Mucosa of rectum (tissue), 2 donors: Measurements from ENCODE around the gene PIGW.

Experiments used
- H3K27ac ChIP-seq, 2 donors: one replicate each; pipeline ENCODE4 v1.7.0; 2013; ENCODE audit warnings: inconsistent platforms in 2 of 2, low read depth in 2 of 2, low read length in 2 of 2
- H3K27me3 ChIP-seq, 2 donors: one replicate each; pipeline ENCODE4 v1.7.0; 2013; ENCODE audit warnings: low read length in 2 of 2; ENCODE audit not compliant: control insufficient read depth in 2 of 2, insufficient read depth in 2 of 2
- H3K36me3 ChIP-seq, 2 donors: one replicate each; pipeline ENCODE4 v1.7.0; 2013; ENCODE audit warnings: low read length in 2 of 2; ENCODE audit not compliant: control insufficient read depth in 2 of 2, insufficient read depth in 2 of 2
- H3K4me1 ChIP-seq, 2 donors: one replicate each; pipeline ENCODE4 v1.7.0; 2013; ENCODE audit warnings: low read length in 2 of 2, mild to moderate bottlenecking in 1 of 2; ENCODE audit not compliant: control insufficient read depth in 2 of 2, insufficient read depth in 2 of 2
- H3K4me3 ChIP-seq, 2 donors: one replicate each; pipeline ENCODE4 v1.7.0; 2013; ENCODE audit warnings: low read length in 2 of 2
- H3K9ac ChIP-seq, 2 donors: one replicate each; pipeline ENCODE4 v1.7.0; 2013; ENCODE audit warnings: low read length in 2 of 2, low read depth in 1 of 2, mild to moderate bottlenecking in 1 of 2
- H3K9me3 ChIP-seq, 2 donors: one replicate each; pipeline ENCODE4 v1.7.0; 2013; ENCODE audit warnings: low read length in 2 of 2; ENCODE audit not compliant: control insufficient read depth in 2 of 2
- donor health status: healthy.
- donor health status: Normal muscosa, but diverticular disease.

Gene PIGW

DNA sequence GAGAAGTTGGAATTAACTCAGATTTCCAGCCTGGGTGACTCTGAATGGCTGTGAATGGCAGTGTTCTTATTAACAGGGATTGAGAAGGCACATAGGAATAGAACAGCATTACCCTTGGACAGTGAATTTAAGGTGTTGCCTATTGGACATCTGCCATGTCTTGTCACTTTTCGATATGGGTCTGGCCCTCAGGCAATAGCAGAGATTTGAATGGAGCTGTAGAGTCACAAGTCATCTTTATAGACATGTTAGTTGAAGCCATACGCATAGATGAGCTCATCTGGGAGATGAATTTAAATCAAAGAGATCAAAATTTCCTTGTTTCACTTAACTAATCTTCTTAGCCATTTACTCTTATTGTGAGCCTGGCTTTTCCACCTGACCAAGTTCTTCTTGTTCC lies 42.0 kb downstream of the PIGW start:
- H3K36me3 ChIP-seq, result peaks cover 53 to 55% of the 10 kb centered on the region in 2 donors

DNA sequence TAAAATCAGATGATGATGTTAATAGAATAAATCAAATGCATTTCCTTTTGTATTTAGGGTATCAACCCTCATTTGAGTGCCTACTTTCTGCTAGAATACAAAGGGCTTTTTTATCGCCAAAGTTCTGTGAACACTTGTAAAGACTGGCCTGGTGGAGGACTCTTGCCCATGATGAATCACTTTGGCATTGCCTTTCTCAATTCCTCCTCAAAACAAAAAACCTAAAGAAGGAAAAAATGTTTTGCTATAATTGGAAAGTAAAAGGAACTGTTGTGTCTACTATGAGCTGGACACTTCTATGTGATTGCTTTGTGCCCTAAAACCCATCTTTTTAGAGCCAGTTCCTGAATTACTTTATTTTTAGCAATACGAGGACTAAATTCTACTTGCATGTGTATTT lies 43.9 kb downstream of the PIGW start:
- no peak overlapping the region for H3K9ac ChIP-seq
- no peak overlapping the region for H3K27ac ChIP-seq
- no peak overlapping the region for H3K4me3 ChIP-seq
- H3K9me3 ChIP-seq, result no peaks in the 10 kb centered on the region
- H3K36me3 ChIP-seq, result peaks cover 53 to 56% of the 10 kb centered on the region in 2 donors
- H3K4me1 ChIP-seq, result no peaks in the 10 kb centered on the region
- no peaks in the 10 kb centered on the region for H3K27me3 ChIP-seq

More for the DNA sequence above, 42.0 kb downstream of the PIGW start:
- Histone ChIP-seq H3K27me3 (no peaks in the 10 kb centered on the region), H3K4me3 (no peak overlapping the region), H3K9ac (no peak overlapping the region), H3K9me3 (no peaks in the 10 kb centered on the region), H3K4me1 (no peaks in the 10 kb centered on the region), H3K27ac (no peak overlapping the region)

DNA sequence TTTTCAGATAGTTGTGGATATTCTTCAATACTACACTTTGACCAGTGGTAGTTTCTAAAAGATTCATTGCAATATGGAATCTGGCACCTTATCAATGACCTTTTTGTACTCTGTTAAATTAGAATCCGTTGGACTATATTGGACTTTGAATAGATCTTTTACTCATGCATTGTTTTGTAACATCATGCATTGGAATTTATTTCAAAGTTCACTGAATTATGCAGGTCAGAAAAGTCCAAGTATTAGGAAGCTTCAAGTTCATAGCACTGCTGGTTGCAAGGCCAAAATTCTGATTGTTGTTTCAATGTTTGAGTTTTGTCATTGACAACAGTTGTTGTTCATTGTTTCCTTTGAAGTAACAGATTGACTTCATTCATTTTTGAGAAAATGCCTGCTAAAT lies 49.0 kb downstream of the PIGW start:
- Histone ChIP-seq H3K4me1 (no peaks in the 10 kb centered on the region), H3K4me3 (no peak overlapping the region), H3K27me3 (no peaks in the 10 kb centered on the region), H3K27ac (no peak overlapping the region), H3K9ac (no peak overlapping the region), H3K36me3 (peaks cover 65 to 68% of the 10 kb centered on the region in 2 donors), H3K9me3 (no peaks in the 10 kb centered on the region)

DNA sequence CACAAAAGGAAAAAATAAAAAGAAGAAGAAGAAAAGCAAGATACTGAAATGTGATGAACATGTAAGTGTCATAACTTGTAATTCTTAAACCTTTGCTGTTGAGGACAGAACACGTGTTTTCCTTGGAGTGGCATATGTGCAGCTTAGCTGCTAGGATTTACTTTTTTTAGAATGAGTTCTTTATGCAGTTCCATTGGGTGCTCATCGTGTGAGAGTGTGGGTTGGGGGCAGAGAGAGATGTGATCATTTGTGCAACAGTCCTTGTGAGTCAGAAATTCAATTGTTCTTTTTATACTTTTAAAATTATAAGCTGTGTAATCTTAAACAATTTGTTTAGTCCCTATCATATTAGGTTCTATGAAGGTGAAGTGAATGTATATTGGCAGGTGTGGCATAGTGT lies 51.4 kb downstream of the PIGW start:
- H3K36me3 ChIP-seq, result peaks cover 59 to 68% of the 10 kb centered on the region in 2 donors
- H3K4me1 ChIP-seq, result peaks cover under 1 to 2% of the 10 kb centered on the region in 2 donors
- no peak overlapping the region for H3K4me3 ChIP-seq
- H3K9ac ChIP-seq, result no peak overlapping the region
- no peaks in the 10 kb centered on the region for H3K9me3 ChIP-seq
- H3K27me3 ChIP-seq, result no peaks in the 10 kb centered on the region
- H3K27ac ChIP-seq, result no peak overlapping the region
